ENCODE measurements around the gene TUBB8. TPM values are rescaled to one million over a fixed set of nuclear protein-coding genes. Genes with fewer than 3 reads are reported as not detected.
"Not testable (repeated sequence)": the region's sequence is repeated elsewhere in the genome, so short reads cannot be mapped to it uniquely, and the experiment has no call there.

Gene TUBB8
- total RNA-seq: not detected

GRCh38 chr10:48996-49395 is at the start of gene TUBB8:
Gene TUBB8 (minus strand): TSS chr10:49296. CDS start chr10:49238, 58 bp downstream.
- no peak for DNase-seq (ENCODE audit: low read depth in 2 of 3, low spot score in 2 of 3)

- DNase-seq (ENCODE audit: low read depth in 2 of 3, low spot score in 2 of 3): no peak
These were observed 47.4 kb upstream of the TUBB8 start for GRCh38 chr10:96466-96865.

- DNase-seq (ENCODE audit: low read depth in 2 of 3, low spot score in 2 of 3): no peak
These were observed 46.4 kb upstream of the TUBB8 start for GRCh38 chr10:95356-96115.

GRCh38 chr10:94613-95012 is 45.5 kb upstream of the TUBB8 start:
- DNase-seq (ENCODE audit: low read depth in 2 of 3, low spot score in 2 of 3): no peak

GRCh38 chr10:92846-93245 is 43.8 kb upstream of the TUBB8 start:
- DNase-seq (ENCODE audit: low read depth in 2 of 3, low spot score in 2 of 3): no peak

- DNase-seq (ENCODE audit: low read depth in 2 of 3, low spot score in 2 of 3): no peak
These were observed 43.1 kb upstream of the TUBB8 start for GRCh38 chr10:92153-92552.

GRCh38 chr10:91313-91712 is 42.2 kb upstream of the TUBB8 start:
- DNase-seq (ENCODE audit: low read depth in 2 of 3, low spot score in 2 of 3): no peak

- DNase-seq (ENCODE audit: low read depth in 2 of 3, low spot score in 2 of 3): no peak
These were observed 41.1 kb upstream of the TUBB8 start for GRCh38 chr10:90161-90560.

- no peak for DNase-seq (ENCODE audit: low read depth in 2 of 3, low spot score in 2 of 3)
These were observed 40.2 kb upstream of the TUBB8 start for GRCh38 chr10:89248-89647.

- DNase-seq (ENCODE audit: low read depth in 2 of 3, low spot score in 2 of 3): no peak
These were observed 39.2 kb upstream of the TUBB8 start for GRCh38 chr10:88253-88652.

GRCh38 chr10:87177-88080 is 38.3 kb upstream of the TUBB8 start:
- peak in 2 of 3 donors; percentile 33 to 38 for DNase-seq (ENCODE audit: low read depth in 2 of 3, low spot score in 2 of 3)

GRCh38 chr10:86031-86430 is 36.9 kb upstream of the TUBB8 start:
- no peak for DNase-seq (ENCODE audit: low read depth in 2 of 3, low spot score in 2 of 3)

- DNase-seq (ENCODE audit: low read depth in 2 of 3, low spot score in 2 of 3): no peak
These were observed 35.9 kb upstream of the TUBB8 start for GRCh38 chr10:85044-85443.

GRCh38 chr10:83930-84530 is 34.9 kb upstream of the TUBB8 start:
- DNase-seq (ENCODE audit: low read depth in 2 of 3, low spot score in 2 of 3): no peak

- DNase-seq (ENCODE audit: low read depth in 2 of 3, low spot score in 2 of 3): no peak
These were observed 31.5 kb upstream of the TUBB8 start for GRCh38 chr10:80477-81105.

- DNase-seq (ENCODE audit: low read depth in 2 of 3, low spot score in 2 of 3): no peak
These were observed 30.6 kb upstream of the TUBB8 start for GRCh38 chr10:79532-80215.

GRCh38 chr10:78556-78955 is 29.5 kb upstream of the TUBB8 start:
- no peak for DNase-seq (ENCODE audit: low read depth in 2 of 3, low spot score in 2 of 3)

- DNase-seq (ENCODE audit: low read depth in 2 of 3, low spot score in 2 of 3): not testable (repeated sequence)
These were observed 25.1 kb upstream of the TUBB8 start for GRCh38 chr10:74266-74621.

GRCh38 chr10:73543-74265 is 24.6 kb upstream of the TUBB8 start:
- DNase-seq (ENCODE audit: low read depth in 2 of 3, low spot score in 2 of 3): peak in 2 of 3 donors; percentile 39 to 44

GRCh38 chr10:68156-68555 is 19.1 kb upstream of the TUBB8 start:
- DNase-seq (ENCODE audit: low read depth in 2 of 3, low spot score in 2 of 3): not testable (repeated sequence)
